HL-60/S4 treated with phorbol 12-myristate 13-acetate at 8.2 ng/mL for 4 days and 3 days (cell line): ENCODE measurements around the gene HSF2BP.
"Not testable (repeated sequence)": the region's sequence is repeated elsewhere in the genome, so short reads cannot be mapped to it uniquely, and the experiment has no call there.

Source experiments
- in situ Hi-C: fragments of 300-500 bp; cut with MboI; formaldehyde crosslinking; loops from 2 replicates; pipeline ENCODE4 v1.15.0; 2022; ENCODE audit warnings: low sequenced_read_pairs

The HSF2BP gene

GRCh38 chr21:43688906-43689305 lies 29.6 kb upstream of the HSF2BP start:
- in situ Hi-C loops: no loop called here

GRCh38 chr21:43687566-43688399 lies 28.5 kb upstream of the HSF2BP start:
- in situ Hi-C loops: no loop called here

GRCh38 chr21:43686811-43687565 lies 27.7 kb upstream of the HSF2BP start:
- in situ Hi-C loops: no loop called here

DNA sequence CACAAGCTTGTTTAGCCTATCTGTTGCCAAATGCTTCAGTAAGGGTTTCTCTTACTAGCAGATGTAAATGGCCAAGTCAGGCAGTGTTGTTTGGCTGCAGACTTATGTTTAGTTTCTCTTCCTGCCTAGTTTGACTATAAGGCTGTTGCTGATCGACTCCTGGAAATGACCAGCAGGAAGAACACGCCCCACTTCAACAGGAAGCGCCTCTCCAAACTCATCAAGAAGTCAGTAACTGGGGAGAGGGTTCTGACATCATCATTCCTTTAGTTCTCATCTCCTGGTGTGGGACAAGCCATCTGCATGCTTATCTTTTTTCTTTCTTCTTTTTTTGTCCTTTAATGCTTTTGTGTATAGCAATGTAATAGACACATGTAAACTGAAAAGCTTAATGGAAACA lies 25.1 kb upstream of the HSF2BP start:
- in situ Hi-C loops: no loop called here

- in situ Hi-C loops: no loop called here
Measured at GRCh38 chr21:43681650-43682049, 22.4 kb upstream of the HSF2BP start.

GRCh38 chr21:43680421-43680820 lies 21.1 kb upstream of the HSF2BP start:
- in situ Hi-C loops: not testable (repeated sequence)

DNA sequence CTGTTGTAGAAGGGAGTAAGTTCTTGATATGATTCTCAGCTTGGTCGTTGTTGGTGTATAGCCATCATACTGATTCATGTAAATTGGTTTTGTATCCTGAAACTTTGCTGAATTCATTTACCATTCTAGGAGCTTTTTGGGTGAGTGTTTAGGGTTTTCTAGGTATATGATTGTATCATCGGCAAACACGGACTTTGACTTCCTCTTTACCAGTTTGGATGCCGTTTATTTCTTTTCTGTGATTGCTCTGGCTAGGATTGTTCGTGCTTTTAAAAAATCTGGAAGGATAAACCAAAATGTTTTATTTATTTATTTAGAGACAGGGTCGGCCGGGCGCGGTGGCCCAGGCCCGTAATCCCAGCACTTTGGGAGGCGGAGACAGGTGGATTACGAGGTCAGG lies 20.7 kb upstream of the HSF2BP start:
- in situ Hi-C loops: no loop called here

- in situ Hi-C loops: no loop called here
Measured at GRCh38 chr21:43676391-43676790, 17.1 kb upstream of the HSF2BP start.

- in situ Hi-C loops: no loop called here
Measured at GRCh38 chr21:43675871-43676270, 16.6 kb upstream of the HSF2BP start.

- in situ Hi-C loops: no loop called here
Measured at GRCh38 chr21:43669828-43670605, 10.7 kb upstream of the HSF2BP start.

DNA sequence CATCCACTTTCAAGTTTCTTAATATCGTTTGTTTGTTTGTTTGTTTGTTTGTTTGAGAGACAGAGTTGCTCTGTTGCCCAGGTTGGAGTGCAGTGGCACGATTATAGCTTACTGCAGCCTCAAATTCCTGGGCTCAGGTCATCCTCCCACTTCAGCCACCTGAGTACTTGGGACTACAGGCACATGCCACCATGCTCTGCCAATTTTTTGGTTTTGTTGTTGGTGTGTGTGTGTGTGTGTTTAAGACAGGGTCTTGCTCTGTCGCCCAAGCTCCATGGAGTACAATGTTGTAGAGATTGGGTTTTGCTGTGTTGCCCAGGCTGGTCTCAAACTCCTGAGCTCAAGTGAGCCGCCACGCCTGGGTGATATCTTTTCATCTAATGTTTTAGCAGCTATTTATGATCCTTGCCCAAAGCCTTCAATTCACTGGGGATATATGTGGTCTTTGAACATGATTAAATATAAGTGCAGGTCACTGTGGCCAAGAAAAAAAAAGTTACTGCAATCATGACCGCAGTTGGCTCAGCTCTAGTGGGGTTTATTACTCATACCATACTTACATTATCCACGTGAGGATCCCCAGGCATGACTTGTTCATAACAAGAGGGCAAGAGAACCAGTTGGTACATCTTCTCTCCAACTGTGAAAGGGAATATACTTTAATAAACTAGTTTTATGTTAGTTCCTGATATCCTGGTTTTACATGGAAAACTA lies 8.1 kb upstream of the HSF2BP start:
- in situ Hi-C loops: no loop called here

- in situ Hi-C loops: no loop called here
Measured at GRCh38 chr21:43665879-43666278, 6.6 kb upstream of the HSF2BP start.

DNA sequence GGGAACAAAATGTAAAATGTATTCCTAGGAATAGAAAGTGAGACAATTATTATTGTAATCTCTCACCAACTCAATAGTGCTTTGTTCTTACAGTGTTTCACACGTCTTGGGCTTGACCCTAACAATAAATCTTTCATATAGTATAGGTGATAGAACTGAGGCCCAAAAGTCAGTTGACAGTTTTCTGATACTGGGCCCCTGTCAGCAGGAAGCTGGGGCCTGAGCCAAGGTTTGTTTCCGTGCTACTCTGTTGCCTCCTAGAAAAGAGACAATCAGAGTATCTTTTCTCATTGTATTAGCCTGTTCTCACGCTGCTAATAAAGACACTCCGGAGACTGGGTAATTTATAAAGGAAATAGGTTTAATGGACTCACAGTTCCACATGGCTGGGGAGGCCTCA lies 5.1 kb upstream of the HSF2BP start:
- in situ Hi-C loops: no loop called here

- in situ Hi-C loops: no loop called here
Measured at GRCh38 chr21:43663033-43663432, 3.7 kb upstream of the HSF2BP start.

GRCh38 chr21:43662286-43662685 lies 3.0 kb upstream of the HSF2BP start:
- in situ Hi-C loops: no loop called here

DNA sequence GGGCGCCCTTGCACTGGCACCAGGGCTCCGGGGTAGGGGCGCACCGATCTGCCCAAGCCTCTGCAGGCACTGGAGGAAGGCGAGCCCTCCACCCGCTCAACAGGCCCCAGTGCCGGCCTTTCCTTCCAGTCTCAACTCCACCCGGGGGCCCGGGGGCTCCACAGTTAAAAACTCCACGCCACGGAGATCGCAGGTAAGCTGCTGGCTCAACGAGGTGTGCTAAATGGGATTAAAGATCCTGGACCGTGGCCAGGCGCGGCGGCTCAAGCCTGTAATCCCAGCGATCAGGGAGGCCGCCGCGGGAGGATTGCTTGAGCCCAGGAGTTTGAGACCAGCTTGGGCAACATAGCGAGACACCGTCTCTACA lies 536 bp downstream of the HSF2BP start:
- in situ Hi-C loops: loop anchor here (10.0 kb wide), 1 partner anchor 46 kb away; no protein-coding TSS in a partner anchor

DNA sequence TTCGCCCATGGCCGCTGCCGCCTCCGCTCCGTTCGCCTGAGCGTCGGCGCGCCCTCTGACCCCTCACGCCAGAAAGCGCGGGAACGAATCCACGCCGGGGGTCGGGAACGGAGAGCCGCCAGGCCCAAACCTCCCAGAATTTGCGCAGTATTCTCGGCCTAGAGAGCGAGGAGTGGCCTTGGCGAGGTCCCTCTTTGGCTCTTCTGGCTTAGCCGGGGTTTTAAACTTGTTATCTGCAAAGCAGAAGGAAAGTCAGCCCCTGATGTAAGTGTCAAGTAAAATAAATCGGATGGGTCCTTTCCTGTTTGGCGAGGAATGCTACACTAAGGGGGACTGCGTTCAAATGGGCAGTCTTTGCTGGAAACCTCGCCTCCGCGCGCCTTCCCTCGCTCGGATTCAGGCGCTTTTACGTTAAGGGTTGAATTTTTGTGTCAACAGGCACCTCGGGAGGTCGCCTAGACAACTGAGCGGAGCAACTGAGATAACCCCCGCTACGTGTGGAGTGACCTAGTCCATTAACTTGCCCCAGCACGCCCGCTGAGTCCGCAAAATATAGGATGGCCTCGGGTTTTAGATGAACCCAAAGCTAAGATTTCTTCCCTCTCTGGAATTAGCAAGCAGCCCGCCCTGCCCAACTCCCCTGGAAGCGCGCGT lies 1.1 kb downstream of the HSF2BP start:
- in situ Hi-C loops: loop anchor here (10.0 kb wide), 1 partner anchor 47 kb away; no protein-coding TSS in a partner anchor

GRCh38 chr21:43657355-43658087 lies 1.8 kb downstream of the HSF2BP start:
- in situ Hi-C loops: loop anchor here (10.0 kb wide), 1 partner anchor 47 kb away; no protein-coding TSS in a partner anchor

DNA sequence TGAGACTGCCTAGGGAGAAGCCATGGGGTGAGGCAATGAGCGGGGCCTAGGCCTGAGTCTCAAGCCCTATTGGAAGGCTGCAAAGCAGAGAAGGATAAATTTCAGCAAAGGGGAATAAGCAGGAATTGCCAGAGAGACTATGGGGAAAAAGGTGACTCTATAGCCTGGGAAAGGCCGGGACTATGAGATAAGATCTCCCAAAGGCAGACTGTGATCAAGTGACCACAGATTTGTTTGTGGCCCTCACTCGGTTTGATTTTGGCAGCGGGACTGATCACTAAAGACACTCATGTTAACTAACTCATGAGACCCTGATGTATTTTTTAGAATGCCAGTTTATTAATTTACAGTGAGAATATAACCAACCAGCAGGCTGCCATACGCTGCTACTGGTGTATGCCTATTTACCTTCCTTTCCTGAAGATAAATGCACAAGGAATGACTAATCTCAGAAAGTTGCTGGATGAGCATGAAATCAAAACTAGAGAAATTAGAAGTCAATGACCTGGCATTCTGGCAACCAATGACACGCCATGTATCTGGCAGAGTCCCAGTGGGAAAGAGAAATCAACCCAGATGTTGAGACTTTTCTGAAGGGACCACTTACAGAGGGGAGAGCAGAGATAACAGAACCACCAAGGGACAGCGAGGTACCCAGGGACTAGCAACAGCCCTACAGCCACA lies 4.3 kb downstream of the HSF2BP start:
- in situ Hi-C loops: loop anchor here (10.0 kb wide), 1 partner anchor 50 kb away; no protein-coding TSS in a partner anchor
